Right ventricle myocardium superior (tissue), 1 donor: ENCODE measurements around the gene EXOC6. TPM values are rescaled to one million over a fixed set of nuclear protein-coding genes. Genes with fewer than 3 reads are reported as not detected.

ENCODE experiments used
- ATAC-seq: fragments of 200-7000 bp; cut with Tn5 transposase; one replicate; pipeline ENCODE4 v1.9.1; 2020; ENCODE audit warnings: mild to moderate bottlenecking; ENCODE audit not compliant: poor library complexity
- DNase-seq: peaks from one replicate; pipeline ENCODE4 v3.0.0-alpha.2; 2020
- intact Hi-C: fragments of 100-400 bp; cut with DNase I; formaldehyde crosslinking; loops from one replicate; pipeline ENCODE4 v1.11.2; 2022
- total RNA-seq: library from RNA; stranded (reverse); fragmentation: NEBNext Ultra II Directional; extraction: Animal tissue kit (Norgen Biotek cat#: 25700); gene quantifications from one replicate; pipeline ENCODE4 v1.2.1, GENCODE V29; 2021
- donor health status: DM: no; HTN: yes; CAD: no; lungs with severe emphysema.

EXOC6 gene
- total RNA-seq, 1 donor from 2014 or later: 9.9 TPM

GRCh38 chr10:93066544-93066913 is 218.2 kb downstream of the EXOC6 start:
- intact Hi-C loops: no loop called here
- ATAC-seq (no peak), DNase-seq (no peak)

- DNase-seq: no peak
- ATAC-seq: no peak
- intact Hi-C loops: no loop called here
Observed at GRCh38 chr10:93067443-93068365, 219.4 kb downstream of the EXOC6 start.

GRCh38 chr10:93068411-93069244 is 220.3 kb downstream of the EXOC6 start:
- intact Hi-C loops: no loop called here
- DNase-seq (no peak), ATAC-seq (no peak)

- intact Hi-C loops: no loop called here
- no peak for ATAC-seq
- no peak for DNase-seq
Observed at GRCh38 chr10:93069245-93069561, 220.9 kb downstream of the EXOC6 start.

- ATAC-seq (no peak), DNase-seq (no peak)
- intact Hi-C loops: no loop called here
Observed at GRCh38 chr10:93070378-93071176, 222.3 kb downstream of the EXOC6 start.

GRCh38 chr10:93071177-93071472 is 222.8 kb downstream of the EXOC6 start:
- ATAC-seq (no peak), DNase-seq (no peak)
- intact Hi-C loops: no loop called here

GRCh38 chr10:93071674-93072224 is 223.4 kb downstream of the EXOC6 start:
- intact Hi-C loops: no loop called here
- DNase-seq: no peak
- no peak for ATAC-seq

- intact Hi-C loops: no loop called here
- DNase-seq (no peak), ATAC-seq (peak; percentile 19)
Observed at GRCh38 chr10:93072225-93072712, 223.9 kb downstream of the EXOC6 start.

- DNase-seq: no peak
- intact Hi-C loops: no loop called here
- ATAC-seq: no peak
Observed at GRCh38 chr10:93072713-93073538, 224.6 kb downstream of the EXOC6 start.

- peak; percentile 38 for ATAC-seq
- intact Hi-C loops: no loop called here
- DNase-seq: no peak
Observed at GRCh38 chr10:93073539-93074146, 225.3 kb downstream of the EXOC6 start, which contains the start of gene CYP26A1. TSS of gene CYP26A1 (plus strand) at chr10:93073893. CDS start at chr10:93073935, 42 bp downstream.

GRCh38 chr10:93074147-93074596 is 225.9 kb downstream of the EXOC6 start:
- intact Hi-C loops: no loop called here
- DNase-seq: no peak
- no peak for ATAC-seq

GRCh38 chr10:93074597-93075368 is 226.5 kb downstream of the EXOC6 start:
- DNase-seq: no peak
- no peak for ATAC-seq
- intact Hi-C loops: no loop called here

- ATAC-seq: no peak
- intact Hi-C loops: no loop called here
- no peak for DNase-seq
Observed at GRCh38 chr10:93075369-93076221, 227.3 kb downstream of the EXOC6 start.

GRCh38 chr10:93076871-93077270 is 228.6 kb downstream of the EXOC6 start:
- no peak for DNase-seq
- intact Hi-C loops: no loop called here
- no peak for ATAC-seq

- intact Hi-C loops: no loop called here
- ATAC-seq (no peak), DNase-seq (no peak)
Observed at GRCh38 chr10:93077860-93078337, 229.6 kb downstream of the EXOC6 start.
